Erythroblast (primary cell): Measurements from ENCODE around the gene B3GLCT.

ENCODE experiments used
- GATA1 ChIP-seq: IDR thresholded peaks from 2 replicates; pipeline ENCODE4 v1.6.1; 2011; ENCODE audit warnings: low read depth, mild to moderate bottlenecking, control low read depth, low read length, moderate library complexity
- POLR2A ChIP-seq: IDR thresholded peaks from 2 replicates; pipeline ENCODE4 v1.6.1; 2011; ENCODE audit warnings: mild to moderate bottlenecking, low read length

GRCh38 chr13:31221057-31221456, 21.3 kb downstream of the B3GLCT start:
- TF ChIP-seq POLR2A (no peak), GATA1 (no peak)
